Measurements from ENCODE around the gene FOXO3. TPM values are rescaled to one million over a fixed set of nuclear protein-coding genes. Genes with fewer than 3 reads are reported as not detected.

The FOXO3 gene
- total RNA-seq, 1 experiment from 2014 or later: 22.1 TPM

- Histone ChIP-seq H4K20me1 (ENCODE audit: control insufficient read depth, insufficient read depth, insufficient read length) (no peaks in the 10 kb centered on the region), H3K27ac (ENCODE audit: insufficient read length, low read depth, low read length) (no peak overlapping the region), H3K79me2 (ENCODE audit: insufficient read depth, low read length) (no peaks in the 10 kb centered on the region), H2BK15ac (ENCODE audit: low read depth, low read length) (no peak overlapping the region), H4K91ac (ENCODE audit: insufficient read length, low read depth, low read length) (no peak overlapping the region), H3T11ph (ENCODE audit: low read length) (no peak overlapping the region), H3K4me1 (ENCODE audit: insufficient read depth, low read length) (no peaks in the 10 kb centered on the region), H3K23me2 (ENCODE audit: insufficient read length, low read depth, low read length, poor library complexity, severe bottlenecking) (no peaks in the 10 kb centered on the region), H3K9me3 (ENCODE audit: control insufficient read depth, low read depth, low read length) (no peaks in the 10 kb centered on the region), H3K18ac (ENCODE audit: insufficient read length, low read depth, low read length) (no peak overlapping the region), H2BK20ac (ENCODE audit: low read depth, low read length, poor library complexity, severe bottlenecking) (no peak overlapping the region), H3K4me2 (ENCODE audit: insufficient read depth, insufficient read length, low read length) (no peak overlapping the region), H2AFZ (ENCODE audit: low read length) (no peak overlapping the region), H2AK5ac (ENCODE audit: insufficient read length, low read length) (no peak overlapping the region), H3K14ac (ENCODE audit: insufficient read depth, low read length) (no peak overlapping the region), H4K8ac (replicated peaks; ENCODE audit: insufficient read length, low read depth, low read length) (no peak overlapping the region), H3K4ac (ENCODE audit: low read depth, low read length) (no peak overlapping the region), H3K79me1 (ENCODE audit: insufficient read depth, low read depth, low read length, poor library complexity, severe bottlenecking) (no peaks in the 10 kb centered on the region), H2BK120ac (ENCODE audit: low read depth, low read length, poor library complexity, severe bottlenecking) (no peak overlapping the region), H2BK12ac (ENCODE audit: insufficient read length, low read depth, low read length) (no peak overlapping the region), H3K56ac (ENCODE audit: insufficient read length, low read depth, low read length) (no peak overlapping the region), H3K23ac (ENCODE audit: insufficient read length, low read depth, low read length) (no peak overlapping the region), H2BK5ac (ENCODE audit: insufficient read length, low read length) (no peak overlapping the region), H4K5ac (ENCODE audit: insufficient read length, low read depth, low read length) (no peak overlapping the region), H3K27me3 (ENCODE audit: insufficient read depth, low read length) (no peaks in the 10 kb centered on the region), H3K9ac (ENCODE audit: extremely low read depth, insufficient read length, low read length) (no peak overlapping the region)
- Mint-ChIP-seq H3K9me3 (no peaks in the 10 kb centered on the region), H3K27me3 (ENCODE audit: low read depth) (peaks cover 17% of the 10 kb centered on the region), H3K27ac (no peak overlapping the region), H3K4me1 (no peaks in the 10 kb centered on the region), H3K36me3 (ENCODE audit: insufficient read depth in 1 of 3, low read depth in 3 of 3) (no peaks in the 10 kb centered on the region), H3K4me3 (no peak overlapping the region)
- WGBS (ENCODE audit: extremely low coverage, insufficient read length, low lambda C conversion rate): no CpG with 5 or more reads among the region's 3 CpGs
- TF ChIP-seq CTCF (conservative IDR thresholded peaks at IDR 0.05): no peak
- no peak for DNase-seq
Observed at GRCh38 chr6:108550256-108550655, 10.5 kb upstream of the FOXO3 start.
